Smooth muscle cell (in vitro differentiated cells): ENCODE data around the gene ASB18. TPM values are rescaled to one million over a fixed set of nuclear protein-coding genes. Genes with fewer than 3 reads are reported as not detected.

ENCODE experiments used
- DNase-seq: peaks from one replicate; lab custom pipeline; 2025; ENCODE audit not compliant: unreplicated experiment; lab: John Stamatoyannopoulos, UW
- H2AFZ ChIP-seq: fragments of 200-600 bp; sonication (generic); 2 replicates; pipeline ENCODE4 v1.6.0; 2016; ENCODE audit warnings: antibody characterized with exemption, low read depth, mild to moderate bottlenecking
- H3F3A ChIP-seq: fragments of 200-600 bp; sonication (generic); 2 replicates; pipeline ENCODE4 v1.6.0; 2017; ENCODE audit warnings: antibody characterized with exemption, low read depth
- H3K27ac ChIP-seq: fragments of 200-600 bp; sonication (generic); 2 replicates; pipeline ENCODE4 v1.5.1; 2016; ENCODE audit warnings: low read depth, mild to moderate bottlenecking
- H3K27me3 ChIP-seq: fragments of 200-600 bp; sonication (generic); 2 replicates; pipeline ENCODE4 v1.6.1; 2016; ENCODE audit warnings: low read depth, mild to moderate bottlenecking
- H3K36me3 ChIP-seq: fragments of 200-600 bp; sonication (generic); 2 replicates; pipeline ENCODE4 v1.5.1; 2016; ENCODE audit warnings: low read depth
- H3K4me1 ChIP-seq: fragments of 200-600 bp; sonication (generic); 2 replicates; pipeline ENCODE4 v1.5.1; 2016; ENCODE audit warnings: low read depth
- H3K4me2 ChIP-seq: fragments of 200-600 bp; sonication (generic); 2 replicates; pipeline ENCODE4 v1.6.0; 2016; ENCODE audit warnings: mild to moderate bottlenecking
- H3K4me3 ChIP-seq: fragments of 200-600 bp; sonication (generic); 2 replicates; pipeline ENCODE4 v1.5.1; 2016; ENCODE audit warnings: mild to moderate bottlenecking
- H3K79me2 ChIP-seq: fragments of 200-600 bp; sonication (generic); 2 replicates; pipeline ENCODE4 v1.6.0; 2016; ENCODE audit warnings: low read depth, mild to moderate bottlenecking
- H3K9ac ChIP-seq: fragments of 200-600 bp; sonication (generic); 2 replicates; pipeline ENCODE4 v1.6.0; 2016; ENCODE audit warnings: low read depth
- H3K9me3 ChIP-seq: fragments of 200-600 bp; sonication (generic); replicated peaks from 2 replicates; pipeline ENCODE4 v1.5.1; 2016; ENCODE audit warnings: low read depth
- H4K20me1 ChIP-seq: fragments of 200-600 bp; sonication (generic); 2 replicates; pipeline ENCODE4 v1.6.0; 2016; ENCODE audit warnings: low read depth
- CTCF ChIP-seq: fragments of 200-600 bp; sonication (generic); IDR thresholded peaks from 2 replicates; pipeline ENCODE4 v1.5.1; 2017; ENCODE audit warnings: borderline replicate concordance, mild to moderate bottlenecking, antibody characterized with exemption; ENCODE audit not compliant: insufficient read depth, poor library complexity, severe bottlenecking
- WGBS: methylation state at CpG from one replicate; pipeline ENCODE4 v1.1.7; 2016; ENCODE audit warnings: low lambda C conversion rate; 5-methylcytosine and 5-hydroxymethylcytosine counted together
- polyA plus RNA-seq: library from polyadenylated mRNA; unstranded; fragments of >200 nt; fragmentation: Nextera tagmentation; extraction: Ambion mirVana; gene quantifications from 2 replicates; pipeline ENCODE4 v1.2.1, GENCODE V29; 2016
- total RNA-seq: library from RNA; depleted of rRNA; stranded (reverse); fragments of >200 nt; gene quantifications from 2 replicates; pipeline ENCODE4 v1.2.3, GENCODE V29; 2014

Gene ASB18, protein sequence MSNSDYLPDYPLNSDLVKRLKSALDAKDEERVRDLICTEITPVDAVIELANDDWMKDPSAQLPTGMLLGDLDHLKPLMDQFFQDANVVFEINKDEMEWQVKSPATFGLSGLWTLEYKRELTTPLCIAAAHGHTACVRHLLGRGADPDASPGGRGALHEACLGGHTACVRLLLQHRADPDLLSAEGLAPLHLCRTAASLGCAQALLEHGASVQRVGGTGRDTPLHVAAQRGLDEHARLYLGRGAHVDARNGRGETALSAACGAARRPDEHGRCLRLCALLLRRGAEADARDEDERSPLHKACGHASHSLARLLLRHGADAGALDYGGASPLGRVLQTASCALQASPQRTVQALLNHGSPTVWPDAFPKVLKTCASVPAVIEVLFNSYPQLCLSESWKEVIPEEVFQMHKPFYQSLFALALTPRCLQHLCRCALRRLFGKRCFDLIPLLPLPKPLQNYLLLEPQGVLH
- total RNA-seq (not detected in 2 replicates), polyA plus RNA-seq (0.05 TPM in 1 of 2 replicates, not detected in the other)

DNA sequence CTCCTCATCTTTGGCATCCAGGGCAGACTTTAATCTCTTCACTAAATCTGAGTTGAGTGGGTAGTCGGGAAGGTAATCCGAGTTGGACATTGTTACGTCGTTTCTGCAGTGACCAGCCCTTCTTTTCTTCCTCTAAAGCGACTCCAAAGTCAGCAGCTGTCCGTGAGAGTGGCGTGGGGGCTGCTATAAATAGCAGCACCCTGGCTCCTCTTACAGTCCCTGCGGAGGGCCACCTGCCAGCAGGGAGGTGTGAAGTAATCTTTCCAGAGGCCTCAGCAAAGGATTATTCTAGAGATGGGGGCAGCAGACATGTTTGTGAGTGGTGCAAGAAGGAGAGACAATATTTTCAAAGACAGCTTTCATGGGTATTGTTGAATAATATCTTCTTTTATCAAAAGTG, at the start of gene ASB18:
ASB18 (minus strand) TSS at position 151 of the 400 bp plus-strand sequence; CDS start at position 90, 61 bp downstream.
- no peaks in the 10 kb centered on the region for H3K79me2 ChIP-seq
- H3K27me3 ChIP-seq = peaks cover 12% of the 10 kb centered on the region
- H3K4me3 ChIP-seq = no peak within 1 kb of the TSS
- DNase-seq = no peak
- H3K4me2 ChIP-seq = no peak within 1 kb of the TSS
- H3K9me3 ChIP-seq = no peaks in the 10 kb centered on the region
- H4K20me1 ChIP-seq = no peaks in the 10 kb centered on the region
- H3K9ac ChIP-seq = no peak within 1 kb of the TSS
- H3K36me3 ChIP-seq = no peaks in the 10 kb centered on the region
- TF ChIP-seq CTCF = no peak
- H3F3A ChIP-seq = no peaks in the 10 kb centered on the region
- no peak within 1 kb of the TSS for H2AFZ ChIP-seq
- H3K4me1 ChIP-seq = no peaks in the 10 kb centered on the region
- H3K27ac ChIP-seq = no peak within 1 kb of the TSS
- 83% methylated on average over 8 of the region's 8 CpGs for WGBS

DNA sequence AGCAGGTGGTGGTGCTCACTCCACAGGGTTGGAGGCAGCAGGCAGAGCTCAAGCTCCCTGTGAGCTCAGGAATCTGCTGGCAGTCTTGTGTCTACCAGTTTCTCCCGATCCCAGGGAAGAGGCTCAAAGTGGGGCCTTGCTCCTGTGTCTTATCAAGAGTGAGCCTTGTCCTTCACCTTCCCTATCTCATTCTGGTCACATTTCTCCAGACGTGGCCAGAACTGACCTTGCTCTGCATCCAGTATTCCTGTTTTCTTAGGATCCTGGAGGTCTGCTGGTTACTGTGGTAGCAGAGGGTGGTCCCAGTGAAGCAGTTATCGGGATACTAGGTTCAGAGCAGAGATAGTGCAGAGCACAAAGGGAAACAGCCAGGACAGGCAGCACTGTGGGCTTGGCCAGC, 47.1 kb upstream of the ASB18 start:
- H3K9ac ChIP-seq = no peak overlapping the region
- no peak for TF ChIP-seq CTCF

GRCh38 chr2:236309669-236310029, 45.4 kb upstream of the ASB18 start:
- DNase-seq = no peak
- Histone ChIP-seq H3K79me2 (no peaks in the 10 kb centered on the region), H3K9me3 (peaks cover 4% of the 10 kb centered on the region), H3K4me3 (no peak overlapping the region), H3K27ac (no peak overlapping the region), H3F3A (no peaks in the 10 kb centered on the region), H3K9ac (no peak overlapping the region), H3K36me3 (no peaks in the 10 kb centered on the region), H3K27me3 (no peaks in the 10 kb centered on the region), H4K20me1 (no peaks in the 10 kb centered on the region), H3K4me1 (no peaks in the 10 kb centered on the region), H2AFZ (no peak overlapping the region), H3K4me2 (no peak overlapping the region)
- peak; percentile 58 for TF ChIP-seq CTCF
- 55% methylated on average over 9 of the region's 9 CpGs for WGBS

More for the DNA sequence above, 47.1 kb upstream of the ASB18 start:
- Histone ChIP-seq H3K4me3 (no peak overlapping the region), H3F3A (no peaks in the 10 kb centered on the region), H2AFZ (no peak overlapping the region), H3K79me2 (no peaks in the 10 kb centered on the region), H3K36me3 (no peaks in the 10 kb centered on the region), H3K27me3 (no peaks in the 10 kb centered on the region), H3K4me1 (no peaks in the 10 kb centered on the region), H4K20me1 (no peaks in the 10 kb centered on the region), H3K9me3 (peaks cover 4% of the 10 kb centered on the region), H3K4me2 (no peak overlapping the region), H3K27ac (no peak overlapping the region)
- DNase-seq = no peak
- 86% methylated on average over 3 of the region's 3 CpGs for WGBS
